ENCODE results near the gene SHISA5.

SHISA5 gene

GRCh38 chr3:48446425-48447193 is 57.4 kb downstream of the SHISA5 start, which contains the start of gene ATRIP:
ATRIP (plus strand) TSS chr3:48446737; CDS start chr3:48446846, 109 bp downstream.
- DNase-seq, result peak; percentile 89

- DNase-seq, result no peak
Measured at GRCh38 chr3:48446043-48446424, 57.9 kb downstream of the SHISA5 start.

- no peak for DNase-seq
Measured at GRCh38 chr3:48445277-48445882, 58.6 kb downstream of the SHISA5 start.

- no peak for DNase-seq
Measured at GRCh38 chr3:48441940-48442339, 62.0 kb downstream of the SHISA5 start.

- DNase-seq, result no peak
Measured at GRCh38 chr3:48440590-48440958, 63.4 kb downstream of the SHISA5 start.

- DNase-seq, result peak; percentile 98
Measured at GRCh38 chr3:48439820-48440589, 64.0 kb downstream of the SHISA5 start, which contains the start of the genes CCDC51 and TMA7. CCDC51 (minus strand) TSS chr3:48440119; CDS start chr3:48435128, 4,991 bp downstream. TMA7 (plus strand) TSS chr3:48440257; CDS start chr3:48440297, 40 bp downstream.

GRCh38 chr3:48437812-48438211 is 66.2 kb downstream of the SHISA5 start:
- no peak for DNase-seq

GRCh38 chr3:48436855-48437254 is 67.1 kb downstream of the SHISA5 start:
- no peak for DNase-seq

- peak; percentile 35 for DNase-seq
Measured at GRCh38 chr3:48436477-48436787, 67.5 kb downstream of the SHISA5 start.

- peak; percentile 96 for DNase-seq
Measured at GRCh38 chr3:48435774-48436476, 68.0 kb downstream of the SHISA5 start.

- DNase-seq, result no peak
Measured at GRCh38 chr3:48435223-48435595, 68.8 kb downstream of the SHISA5 start.

GRCh38 chr3:48434591-48435222 is 69.3 kb downstream of the SHISA5 start:
- no peak for DNase-seq

GRCh38 chr3:48433472-48434118 is 70.4 kb downstream of the SHISA5 start:
- DNase-seq, result no peak

GRCh38 chr3:48432411-48433371 is 71.3 kb downstream of the SHISA5 start:
- DNase-seq, result peak; percentile 72

- DNase-seq, result peak; percentile 41
Measured at GRCh38 chr3:48431224-48432029, 72.5 kb downstream of the SHISA5 start.

- DNase-seq, result peak; percentile 26
Measured at GRCh38 chr3:48430708-48431101, 73.3 kb downstream of the SHISA5 start.

GRCh38 chr3:48429960-48430707 is 73.8 kb downstream of the SHISA5 start, which contains the start of gene PLXNB1:
PLXNB1 (minus strand) TSS chr3:48430086; CDS start chr3:48424611, 5,475 bp downstream.
- DNase-seq, result peak; percentile 37

GRCh38 chr3:48429317-48429959 is 74.5 kb downstream of the SHISA5 start:
- DNase-seq, result peak; percentile 92

Measured in 8988T (cell line).